ENCODE data around the gene ANGPTL4.
"Not testable (repeated sequence)": the region's sequence is repeated elsewhere in the genome, so short reads cannot be mapped to it uniquely, and the experiment has no call there.

The ANGPTL4 gene, protein sequence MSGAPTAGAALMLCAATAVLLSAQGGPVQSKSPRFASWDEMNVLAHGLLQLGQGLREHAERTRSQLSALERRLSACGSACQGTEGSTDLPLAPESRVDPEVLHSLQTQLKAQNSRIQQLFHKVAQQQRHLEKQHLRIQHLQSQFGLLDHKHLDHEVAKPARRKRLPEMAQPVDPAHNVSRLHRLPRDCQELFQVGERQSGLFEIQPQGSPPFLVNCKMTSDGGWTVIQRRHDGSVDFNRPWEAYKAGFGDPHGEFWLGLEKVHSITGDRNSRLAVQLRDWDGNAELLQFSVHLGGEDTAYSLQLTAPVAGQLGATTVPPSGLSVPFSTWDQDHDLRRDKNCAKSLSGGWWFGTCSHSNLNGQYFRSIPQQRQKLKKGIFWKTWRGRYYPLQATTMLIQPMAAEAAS

GRCh38 chr19:8363803-8364771 lies at the start of gene ANGPTL4:
TSS of gene ANGPTL4 (plus strand) at chr19:8364155. CDS start at chr19:8364322, 167 bp downstream.
- peak; percentile 52 for DNase-seq

- DNase-seq: not testable (repeated sequence)
Measured at GRCh38 chr19:8314981-8315640, 48.8 kb upstream of the ANGPTL4 start.

- DNase-seq: no peak
Measured at GRCh38 chr19:8316351-8317125, 47.4 kb upstream of the ANGPTL4 start.

DNA sequence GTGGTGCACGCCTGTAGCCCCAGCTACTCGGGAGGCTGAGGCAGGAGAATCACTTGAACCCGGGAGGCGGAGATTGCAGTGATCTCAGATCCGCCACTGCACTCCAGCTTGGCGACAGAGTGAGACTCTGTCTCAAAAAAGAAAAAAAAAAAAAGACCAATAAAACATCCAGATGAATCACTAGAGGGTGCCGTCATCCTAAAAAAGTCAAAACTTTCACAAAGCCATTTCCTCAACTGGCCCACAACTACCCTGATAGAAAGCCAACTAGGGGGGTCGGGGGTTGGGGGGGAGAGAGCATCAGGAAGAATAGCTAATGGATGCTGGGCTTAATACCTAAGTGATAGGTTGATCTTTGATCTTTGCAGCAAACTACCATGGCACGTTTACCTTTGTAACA lies 45.1 kb upstream of the ANGPTL4 start:
- DNase-seq: not testable (repeated sequence)

- no peak for DNase-seq
Measured at GRCh38 chr19:8319807-8320520, 44.0 kb upstream of the ANGPTL4 start.

DNA sequence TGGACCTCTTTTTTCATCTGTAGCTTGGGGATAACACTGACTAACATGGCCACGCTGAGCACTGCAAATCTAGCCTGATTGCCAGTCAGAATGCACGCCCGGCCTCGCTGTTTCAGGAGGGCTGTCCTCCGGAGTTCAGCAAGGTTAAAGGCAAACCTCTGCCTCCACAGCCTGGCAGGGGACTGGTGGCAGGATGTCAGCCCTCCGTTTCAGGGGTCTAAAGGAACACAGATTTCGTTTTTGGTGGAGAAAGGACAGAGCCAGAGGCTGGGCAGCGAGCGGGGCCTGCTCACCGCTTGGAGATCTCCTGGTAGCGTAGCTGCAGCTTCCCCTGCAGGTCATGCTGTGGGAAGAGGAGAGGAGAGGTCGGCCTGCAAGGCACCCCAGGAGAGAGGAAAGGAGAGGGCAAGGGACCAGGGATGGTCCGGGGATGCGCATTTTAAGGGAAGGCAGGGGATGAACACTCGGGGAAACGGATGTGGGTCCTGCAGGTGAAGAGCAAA lies 43.3 kb upstream of the ANGPTL4 start:
- DNase-seq: no peak

DNA sequence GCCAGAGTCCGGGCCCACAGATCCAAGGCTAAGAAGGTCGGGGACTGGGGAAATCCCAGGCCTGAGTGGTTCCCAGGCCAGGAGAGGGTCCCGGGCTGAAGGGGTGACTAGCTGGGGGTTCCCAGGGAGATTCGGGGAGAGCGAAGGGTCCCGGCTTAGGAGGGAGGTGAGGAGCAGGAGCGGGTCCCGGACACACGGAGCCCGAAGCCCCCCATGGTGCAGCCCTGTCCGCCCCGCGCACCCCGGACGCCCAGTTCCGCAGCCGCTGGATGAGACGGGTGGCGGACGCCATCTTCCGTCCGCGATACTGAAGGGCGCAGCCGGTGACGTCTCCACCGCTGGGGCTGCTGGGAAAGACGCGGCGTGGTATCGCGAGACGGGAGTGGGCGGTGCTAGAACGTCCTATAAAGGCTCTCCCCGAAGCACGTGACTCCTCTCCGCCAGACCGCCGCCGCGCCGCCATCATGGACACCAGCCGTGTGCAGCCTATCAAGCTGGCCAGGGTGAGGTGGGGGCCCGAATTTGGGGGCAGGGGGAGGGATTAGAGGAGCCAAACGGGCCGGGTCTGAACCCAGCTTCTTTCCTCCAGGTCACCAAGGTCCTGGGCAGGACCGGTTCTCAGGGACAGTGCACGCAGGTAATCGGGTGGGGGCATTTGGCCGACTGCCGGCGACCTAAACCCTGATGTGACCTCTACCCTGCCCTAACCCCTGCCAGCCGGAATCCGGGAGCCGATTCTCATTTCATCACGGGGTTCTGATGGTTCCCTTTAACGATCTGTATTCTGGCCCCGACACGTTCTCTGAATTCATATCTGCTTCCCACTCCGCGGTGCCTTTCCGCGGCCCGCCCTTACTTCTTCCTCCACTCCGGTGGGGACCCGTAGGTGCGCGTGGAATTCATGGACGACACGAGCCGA lies 42.6 kb upstream of the ANGPTL4 start, which contains the start of the genes NDUFA7 and RPS28:
Gene NDUFA7 (minus strand): TSS at position 309 of the 919 bp plus-strand sequence. CDS start 17 bp downstream, at position 292.
Gene RPS28 (plus strand): TSS at position 430 of the 919 bp plus-strand sequence. CDS start 35 bp downstream, at position 465.
- DNase-seq: peak; percentile 98

DNA sequence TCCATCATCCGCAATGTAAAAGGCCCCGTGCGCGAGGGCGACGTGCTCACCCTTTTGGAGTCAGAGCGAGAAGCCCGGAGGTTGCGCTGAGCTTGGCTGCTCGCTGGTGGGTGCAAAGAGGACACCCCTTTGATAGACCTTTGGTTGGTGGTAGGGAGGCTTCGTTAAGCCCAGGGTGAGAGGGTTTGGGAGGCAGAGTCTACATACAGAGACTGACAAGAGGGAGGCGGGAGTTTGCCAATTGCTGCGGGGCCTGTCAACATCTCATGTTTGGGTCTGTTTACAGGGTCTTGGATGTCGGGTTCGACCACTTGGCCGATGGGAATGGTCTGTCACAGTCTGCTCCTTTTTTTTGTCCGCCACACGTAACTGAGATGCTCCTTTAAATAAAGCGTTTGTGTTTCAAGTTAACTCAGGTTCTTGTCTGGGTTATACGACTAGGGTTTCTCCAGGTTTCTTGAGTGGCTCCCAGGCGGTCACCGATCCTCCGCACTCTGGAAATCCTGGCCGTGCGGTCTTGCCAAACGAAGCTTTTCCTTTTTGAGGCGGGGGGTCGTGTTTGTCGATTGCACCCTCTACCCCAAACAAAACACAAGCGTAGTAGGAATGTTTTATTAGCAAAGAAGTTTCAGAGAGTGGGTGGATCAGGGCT lies 41.8 kb upstream of the ANGPTL4 start:
- no peak for DNase-seq

DNA sequence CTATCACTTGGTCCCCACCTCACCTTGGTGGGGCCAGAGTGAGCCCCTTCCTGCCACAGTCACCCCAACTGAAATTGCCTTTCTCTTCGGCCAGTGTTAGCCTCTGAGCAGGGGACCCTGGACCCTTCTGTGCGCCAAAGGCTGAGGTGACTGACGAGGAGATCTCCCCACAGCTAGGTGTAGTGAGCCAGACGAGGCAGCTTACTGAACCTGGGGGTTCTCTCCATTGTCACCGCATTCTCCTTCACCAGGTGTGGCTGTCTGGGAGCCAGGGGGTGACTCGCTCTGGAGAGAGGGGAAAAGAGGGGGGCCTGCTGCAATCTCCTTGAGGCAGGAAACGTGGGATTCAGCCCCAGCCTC lies 41.3 kb upstream of the ANGPTL4 start:
- no peak for DNase-seq

GRCh38 chr19:8323781-8324185 lies 40.2 kb upstream of the ANGPTL4 start:
- no peak for DNase-seq

DNA sequence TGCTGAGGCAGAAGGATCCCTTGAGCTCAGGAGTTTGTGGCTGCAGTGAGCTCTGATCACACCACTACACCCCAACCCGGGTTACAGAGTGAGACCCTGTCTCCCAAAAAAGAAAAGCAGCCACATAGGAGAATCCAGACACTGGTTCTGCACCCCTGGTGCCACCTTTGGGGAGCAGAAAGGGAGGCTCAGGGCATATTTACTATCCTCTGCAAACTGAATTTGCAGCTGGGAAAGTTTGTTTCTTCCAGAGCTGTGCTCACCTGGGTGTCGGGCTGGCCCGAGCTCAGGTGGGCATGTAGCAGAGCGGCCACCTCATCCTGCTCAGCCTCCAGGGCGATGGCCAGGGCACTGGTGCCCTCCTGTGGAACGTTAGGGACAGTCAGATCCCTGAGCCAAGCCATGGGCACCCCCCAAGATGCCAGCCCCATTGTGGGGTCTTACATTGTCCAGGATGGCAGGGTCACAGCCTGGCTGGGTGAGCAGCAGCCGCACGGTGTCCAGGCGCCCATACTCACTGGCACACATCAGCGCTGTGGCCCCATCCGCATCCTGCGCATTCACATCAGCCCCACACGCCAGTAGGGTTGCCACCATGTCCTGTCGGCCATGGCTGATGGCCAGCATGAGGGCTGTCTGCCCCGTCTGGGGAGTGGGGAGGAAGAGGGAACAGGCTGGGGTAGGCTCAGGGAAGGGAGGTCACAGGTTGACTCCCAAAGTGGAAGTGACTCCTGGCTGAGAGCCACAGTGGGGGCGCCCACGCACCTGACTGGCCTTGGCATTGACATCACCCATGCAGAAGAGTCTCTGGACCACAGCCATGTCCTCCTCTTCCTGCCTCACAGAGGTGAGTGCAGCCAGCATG lies 39.5 kb upstream of the ANGPTL4 start:
- DNase-seq: no peak

GRCh38 chr19:8325454-8325853 lies 38.5 kb upstream of the ANGPTL4 start:
- no peak for DNase-seq

GRCh38 chr19:8329996-8330395 lies 34.0 kb upstream of the ANGPTL4 start:
- DNase-seq: no peak

- no peak for DNase-seq
Measured at GRCh38 chr19:8331263-8331845, 32.6 kb upstream of the ANGPTL4 start.

DNA sequence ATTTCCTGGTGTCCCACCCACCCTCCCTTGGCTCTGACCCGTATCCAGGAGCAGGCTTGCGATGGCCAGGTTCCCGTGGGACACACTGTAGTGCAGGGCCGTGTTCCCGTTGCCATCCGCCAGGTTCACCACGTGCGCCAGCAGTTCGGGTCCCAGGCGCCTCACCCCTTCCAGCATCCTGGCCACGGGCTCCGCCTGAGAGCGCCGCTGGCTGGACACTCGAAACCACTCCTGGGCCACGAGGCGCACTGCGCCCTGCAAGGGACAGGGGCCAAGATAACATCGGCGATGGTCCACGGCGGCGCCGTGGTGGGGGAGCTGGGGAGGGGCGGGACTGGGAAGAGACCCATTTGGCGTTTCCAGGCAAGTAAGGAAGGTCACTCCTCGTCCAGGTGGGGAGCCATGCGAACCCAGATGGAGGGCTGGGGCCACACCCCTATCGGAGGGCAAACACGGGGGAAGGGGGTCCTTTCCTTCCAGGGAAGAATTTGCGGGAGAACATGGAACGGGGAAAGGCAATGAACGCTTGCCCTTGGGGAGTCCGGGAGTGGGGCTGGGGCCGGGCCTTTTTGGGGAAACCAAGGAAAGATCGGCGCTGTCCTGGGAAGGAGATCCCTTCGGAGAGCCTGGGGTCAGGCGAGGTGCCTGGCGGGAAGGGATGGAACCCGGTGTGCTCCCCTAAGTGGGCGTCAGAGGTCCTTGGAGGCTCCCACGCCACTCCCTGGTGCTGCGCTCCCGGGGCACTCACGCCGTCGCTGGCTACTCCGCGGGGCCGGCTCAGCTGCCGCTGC lies 30.8 kb upstream of the ANGPTL4 start:
- DNase-seq: no peak

- no peak for DNase-seq
Measured at GRCh38 chr19:8333767-8334457, 30.0 kb upstream of the ANGPTL4 start.

Measured in CD4-positive, alpha-beta T cell treated with Interleukin-10 for 1 hour (primary cell).